HG02852 (cell line): ENCODE measurements around the gene DOCK2.
A peak's percentile ranks its signal among the peaks of the same experiment; 100 is the strongest.
"Not testable (repeated sequence)": the region's sequence is repeated elsewhere in the genome, so short reads cannot be mapped to it uniquely, and the experiment has no call there.

Source experiments
- ATAC-seq: cut with Tn5 transposase; IDR thresholded peaks from one replicate; pipeline ENCODE4 v1.9.1; 2021; ENCODE audit warnings: mild to moderate bottlenecking, moderate library complexity; ENCODE audit not compliant: unreplicated experiment

The DOCK2 gene

GRCh38 chr5:169810524-169810923 lies 173.4 kb downstream of the DOCK2 start:
- no peak for ATAC-seq

DNA sequence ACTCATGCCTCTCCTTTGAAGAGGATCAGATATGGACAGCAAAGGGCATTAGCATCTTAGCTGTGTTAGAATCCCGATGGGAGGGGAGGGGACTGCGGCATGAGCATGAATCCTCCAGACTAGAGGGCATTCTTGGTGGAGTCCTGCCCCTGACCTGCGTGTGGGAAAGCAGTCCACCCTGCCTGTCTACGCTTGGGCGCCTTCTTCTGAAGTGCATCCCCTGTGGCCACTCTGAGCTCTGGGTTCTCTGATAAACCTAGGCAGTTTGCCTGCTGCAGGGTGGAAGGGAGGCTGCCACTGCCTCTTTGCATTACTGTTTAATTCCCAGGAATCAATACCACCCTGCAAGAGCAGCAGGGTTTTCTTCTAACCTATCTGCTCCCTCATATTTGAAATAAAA lies 173.9 kb downstream of the DOCK2 start:
- no peak for ATAC-seq

GRCh38 chr5:169811680-169812079 lies 174.6 kb downstream of the DOCK2 start:
- ATAC-seq: no peak

DNA sequence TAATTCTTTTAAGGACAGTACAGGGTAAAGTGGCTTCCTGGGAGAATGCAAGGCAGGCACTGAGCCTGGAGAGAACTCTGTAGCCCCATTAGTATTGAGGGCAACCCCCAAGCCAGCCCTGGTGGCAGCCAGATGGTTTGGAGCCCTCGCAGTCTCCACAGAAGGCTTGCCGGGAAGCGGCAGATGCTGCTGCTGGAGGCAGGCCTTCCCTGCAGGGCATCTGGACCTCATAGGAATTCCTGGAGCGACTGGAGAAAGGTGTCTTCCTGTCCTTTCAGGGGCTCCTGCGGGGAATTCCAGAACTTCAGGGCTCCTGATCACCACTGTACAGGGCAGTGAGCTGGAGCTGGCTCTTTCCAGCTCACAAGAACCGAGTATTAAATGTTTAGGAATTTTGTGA lies 175.7 kb downstream of the DOCK2 start:
- ATAC-seq: no peak

GRCh38 chr5:169814045-169814444 lies 177.0 kb downstream of the DOCK2 start:
- ATAC-seq: no peak

DNA sequence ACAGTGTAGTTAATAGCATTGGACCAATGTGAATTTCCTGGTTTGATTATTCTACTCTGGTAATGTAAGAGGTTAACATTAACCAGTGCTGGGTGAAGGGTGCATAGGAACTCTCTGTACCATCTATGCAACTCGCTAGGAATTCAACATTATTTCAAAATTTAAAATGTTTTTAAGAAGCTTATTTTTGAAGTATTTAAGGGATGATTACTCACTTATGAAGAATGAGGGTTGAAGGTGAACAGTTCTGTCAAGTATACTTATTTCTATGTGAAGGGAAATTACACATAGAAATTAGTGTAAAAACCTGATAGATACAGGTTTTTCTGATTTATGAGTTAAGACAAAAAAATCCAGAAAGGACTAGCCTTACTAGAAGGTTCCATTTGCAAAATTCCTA lies 177.4 kb downstream of the DOCK2 start:
- no peak for ATAC-seq

- no peak for ATAC-seq
Observed at GRCh38 chr5:169817031-169817430, 180.0 kb downstream of the DOCK2 start.

DNA sequence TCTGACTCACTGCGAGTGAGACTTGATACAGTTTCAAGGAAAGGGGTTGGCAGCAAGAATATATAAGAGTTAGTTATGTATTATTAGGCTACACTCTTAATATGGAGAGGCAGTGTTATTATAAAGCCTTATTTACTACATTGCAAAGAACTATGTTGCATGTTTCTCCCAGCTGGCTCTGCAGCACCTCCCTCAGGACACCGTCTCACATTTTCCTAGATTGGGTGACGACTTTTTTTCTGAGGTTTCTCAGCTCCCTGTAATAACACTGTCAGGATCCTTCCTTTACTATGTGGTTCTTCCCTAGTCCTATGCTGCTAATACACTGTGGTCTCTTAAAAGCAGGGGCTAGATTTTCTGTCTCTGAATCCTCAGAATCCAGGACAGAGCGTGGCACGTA lies 189.5 kb downstream of the DOCK2 start:
- ATAC-seq: no peak

DNA sequence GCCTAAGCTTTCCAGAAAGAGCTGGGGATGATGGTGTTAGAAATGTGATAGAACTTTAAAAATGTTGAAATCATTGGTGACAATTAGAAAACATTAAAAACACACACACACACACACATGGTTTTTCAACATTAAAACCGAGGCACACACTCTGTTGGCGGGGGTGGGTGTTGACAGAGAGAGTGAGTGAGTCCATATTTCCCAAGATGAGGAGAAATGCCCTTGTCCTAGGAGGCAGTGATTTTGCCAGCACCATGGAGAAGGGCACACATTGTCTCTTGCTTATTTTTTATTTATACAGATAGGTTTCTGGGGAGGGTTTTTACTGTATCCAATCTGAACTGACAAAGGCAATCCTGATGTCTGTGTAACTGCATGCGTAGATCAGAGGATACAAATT lies 190.7 kb downstream of the DOCK2 start:
- no peak for ATAC-seq

DNA sequence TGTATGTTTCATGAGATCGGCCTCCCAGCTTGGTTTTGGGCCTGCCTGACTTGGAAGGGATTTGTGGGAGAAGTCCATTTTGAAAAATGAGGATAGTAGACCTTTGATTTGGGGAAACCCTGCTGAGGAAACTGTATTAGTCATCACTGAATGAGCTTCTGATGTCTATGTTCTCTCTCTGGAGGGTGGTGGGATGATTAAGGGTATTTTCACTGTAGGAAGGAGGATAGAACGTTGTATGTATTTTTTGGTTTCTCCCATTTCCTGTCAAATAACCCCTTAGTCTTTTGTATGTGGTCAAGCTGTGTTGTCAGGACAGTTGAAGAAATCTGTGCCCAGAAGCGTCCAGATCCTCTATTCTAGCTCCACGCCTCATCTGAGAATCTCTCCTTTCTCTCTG lies 191.3 kb downstream of the DOCK2 start:
- peak; percentile 65 for ATAC-seq

DNA sequence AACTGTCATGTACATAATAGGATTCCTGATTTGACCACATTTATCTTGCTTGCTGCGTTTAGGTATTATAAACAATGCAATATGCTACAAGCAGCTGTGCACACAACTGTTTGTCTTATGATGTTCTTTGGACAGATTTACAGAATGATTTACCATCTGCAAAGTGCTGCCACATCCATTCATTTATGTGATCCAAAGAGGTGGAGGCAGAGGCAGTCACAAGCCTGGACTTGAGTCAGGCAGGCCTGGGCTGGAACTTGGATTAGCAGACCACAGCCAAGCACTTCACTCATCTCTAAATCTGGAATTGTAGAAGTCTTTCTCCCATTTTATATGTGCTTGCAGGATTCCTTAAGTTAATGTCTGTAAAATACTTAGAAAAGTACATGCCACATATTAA lies 194.3 kb downstream of the DOCK2 start:
- no peak for ATAC-seq

DNA sequence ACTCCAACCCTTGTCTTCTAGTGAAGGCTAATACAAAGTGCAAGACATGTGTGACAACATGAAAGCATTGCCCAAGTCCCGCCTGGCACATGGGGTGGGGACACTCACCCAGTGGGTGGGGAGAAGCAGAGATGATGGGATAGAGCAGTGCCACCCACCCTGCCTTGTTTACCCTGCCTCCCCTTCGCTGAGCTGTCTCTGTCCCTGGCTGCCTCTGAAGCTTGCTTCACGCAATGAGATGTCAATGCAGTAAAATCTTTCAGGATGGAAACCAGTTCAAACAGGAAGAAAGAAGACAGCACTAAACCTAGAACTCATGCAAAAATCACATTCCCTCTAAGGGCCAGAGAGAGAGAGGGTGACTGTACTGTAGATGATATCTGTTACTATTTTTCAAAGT lies 195.2 kb downstream of the DOCK2 start:
- ATAC-seq: no peak

DNA sequence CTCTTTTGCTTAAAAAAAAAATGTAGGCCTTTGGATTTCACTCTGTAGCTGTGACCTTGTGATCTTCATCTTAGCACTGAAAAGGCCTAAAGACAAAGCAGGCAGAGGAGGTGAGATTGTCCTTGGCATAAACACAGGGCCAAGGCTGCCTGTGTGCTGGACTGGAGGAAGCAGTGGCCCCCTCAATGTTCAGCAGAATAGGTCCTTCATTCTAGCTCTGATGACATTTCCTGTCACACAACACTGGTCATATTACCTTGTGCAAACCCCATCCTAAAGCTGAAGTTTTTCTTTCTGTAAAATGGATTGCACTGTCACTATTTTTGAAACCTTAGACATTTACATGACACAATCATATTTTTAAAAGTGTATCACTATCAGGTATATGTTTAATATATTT lies 195.8 kb downstream of the DOCK2 start:
- ATAC-seq: no peak

- not testable (repeated sequence) for ATAC-seq
Observed at GRCh38 chr5:169833681-169834292, 196.7 kb downstream of the DOCK2 start.

GRCh38 chr5:169834540-169834939 lies 197.5 kb downstream of the DOCK2 start:
- ATAC-seq: not testable (repeated sequence)

- ATAC-seq: no peak
Observed at GRCh38 chr5:169836835-169837536, 199.9 kb downstream of the DOCK2 start.

GRCh38 chr5:169837686-169838085 lies 200.6 kb downstream of the DOCK2 start:
- ATAC-seq: no peak

GRCh38 chr5:169838688-169839087 lies 201.6 kb downstream of the DOCK2 start:
- ATAC-seq: peak; percentile 85

DNA sequence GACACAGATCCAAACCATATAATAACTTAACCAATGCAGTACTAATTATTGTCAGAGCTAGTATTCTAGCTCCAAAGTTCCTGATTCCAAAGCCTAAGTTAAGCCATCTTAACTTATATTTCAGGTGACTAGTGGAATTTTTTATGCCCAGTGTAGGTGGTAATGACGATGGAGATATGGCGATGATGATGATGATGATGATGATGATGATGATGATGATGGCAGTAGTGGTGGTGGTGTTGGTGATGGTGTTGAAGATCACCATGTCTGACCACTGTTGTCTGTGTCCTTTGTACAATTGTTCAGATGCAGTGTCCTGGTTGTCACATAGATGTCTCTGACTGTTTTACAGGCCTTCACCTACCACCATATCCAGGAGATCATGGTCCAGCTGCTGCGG lies 203.3 kb downstream of the DOCK2 start:
- ATAC-seq: no peak

- no peak for ATAC-seq
Observed at GRCh38 chr5:169842699-169843098, 205.6 kb downstream of the DOCK2 start.

DNA sequence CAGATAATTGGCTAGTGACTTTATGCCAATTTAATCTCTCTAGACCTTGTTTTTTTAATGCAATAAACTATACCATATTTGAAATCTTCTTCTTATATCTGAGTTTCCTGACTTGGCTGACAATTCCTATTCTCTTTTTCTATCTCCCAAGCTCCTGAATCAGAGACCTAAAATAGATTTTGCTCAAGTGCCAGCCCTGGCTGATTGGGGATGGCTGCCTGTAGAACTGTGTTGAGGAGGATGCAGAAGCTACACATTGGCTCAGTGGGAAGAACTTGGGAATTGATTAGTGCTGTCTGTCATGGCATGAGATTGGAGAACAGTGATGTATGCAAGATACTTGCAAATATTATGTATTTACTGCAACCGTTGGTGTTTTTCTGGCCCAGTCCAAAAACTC lies 210.4 kb downstream of the DOCK2 start:
- no peak for ATAC-seq

- no peak for ATAC-seq
Observed at GRCh38 chr5:169848271-169848670, 211.2 kb downstream of the DOCK2 start.

- ATAC-seq: no peak
Observed at GRCh38 chr5:169848792-169849191, 211.7 kb downstream of the DOCK2 start.
